ENCODE measurements around the gene FAM83B. TPM values are rescaled to one million over a fixed set of nuclear protein-coding genes. Genes with fewer than 3 reads are reported as not detected.

Gene FAM83B
- total RNA-seq, 1 donor from 2014 or later: 1.9 TPM

GRCh38 chr6:54980511-54981275, 134.1 kb downstream of the FAM83B start:
- H3K4me1 Mint-ChIP-seq (ENCODE audit: low read depth, unreplicated experiment): peaks cover 8% of the 10 kb centered on the region
- no peak overlapping the region for H2AFZ ChIP-seq (ENCODE audit: low read depth, low read length)
- no peaks in the 10 kb centered on the region for H3K79me2 ChIP-seq (ENCODE audit: insufficient read depth, low read length)
- H3K9ac ChIP-seq (ENCODE audit: low read length): no peak overlapping the region
- no peaks in the 10 kb centered on the region for H3K27me3 ChIP-seq (ENCODE audit: insufficient read depth, low read length)
- no peaks in the 10 kb centered on the region for H3K4me1 ChIP-seq (ENCODE audit: insufficient read depth, low read length)
- peak overlapping the region; percentile 48 for H3K27ac Mint-ChIP-seq (ENCODE audit: unreplicated experiment)
- no peaks in the 10 kb centered on the region for H4K20me1 ChIP-seq (ENCODE audit: insufficient read depth, low read length)
- H3K9me3 ChIP-seq (ENCODE audit: insufficient read depth, low read depth, low read length): peaks cover 3% of the 10 kb centered on the region
- no peaks in the 10 kb centered on the region for H3K36me3 Mint-ChIP-seq (ENCODE audit: low read depth, unreplicated experiment)
- H3K4me3 ChIP-seq (ENCODE audit: insufficient read depth, low read depth, low read length): no peak overlapping the region
- H3K36me3 ChIP-seq (ENCODE audit: insufficient read depth, low read length): no peaks in the 10 kb centered on the region
- peaks cover 9% of the 10 kb centered on the region for H3K9me3 Mint-ChIP-seq (ENCODE audit: unreplicated experiment)
- no peak for TF ChIP-seq CTCF (IDR thresholded peaks at IDR 0.05; ENCODE audit: insufficient read depth, low read depth, low read length)
- H3K27ac ChIP-seq (ENCODE audit: low read depth, low read length): no peak overlapping the region
- no peaks in the 10 kb centered on the region for H3K27me3 Mint-ChIP-seq (ENCODE audit: low read depth, unreplicated experiment)
- FAIRE-seq: no peak
- H3K4me3 Mint-ChIP-seq (ENCODE audit: unreplicated experiment): no peak overlapping the region
- H3K4me2 ChIP-seq (ENCODE audit: low read length): no peak overlapping the region
- DNase-seq (ENCODE audit: low read depth): peak; percentile 85

- H3K4me1 ChIP-seq (ENCODE audit: insufficient read depth, low read length): no peaks in the 10 kb centered on the region
- no peak overlapping the region for H3K4me3 ChIP-seq (ENCODE audit: insufficient read depth, low read depth, low read length)
- no peaks in the 10 kb centered on the region for H4K20me1 ChIP-seq (ENCODE audit: insufficient read depth, low read length)
- H3K27me3 Mint-ChIP-seq (ENCODE audit: low read depth, unreplicated experiment): no peaks in the 10 kb centered on the region
- no peaks in the 10 kb centered on the region for H3K36me3 Mint-ChIP-seq (ENCODE audit: low read depth, unreplicated experiment)
- no peak overlapping the region for H3K4me3 Mint-ChIP-seq (ENCODE audit: unreplicated experiment)
- H3K27me3 ChIP-seq (ENCODE audit: insufficient read depth, low read length): no peaks in the 10 kb centered on the region
- no peak for DNase-seq (ENCODE audit: low read depth)
- no peak overlapping the region for H3K4me2 ChIP-seq (ENCODE audit: low read length)
- TF ChIP-seq CTCF (IDR thresholded peaks at IDR 0.05; ENCODE audit: insufficient read depth, low read depth, low read length) (no peak), EZH2 (IDR thresholded peaks at IDR 0.05; ENCODE audit: insufficient read depth, low read length) (no peak)
- no peak overlapping the region for H3K27ac ChIP-seq (ENCODE audit: low read depth, low read length)
- no peaks in the 10 kb centered on the region for H3K79me2 ChIP-seq (ENCODE audit: insufficient read depth, low read length)
- FAIRE-seq: no peak
- H3K9ac ChIP-seq (ENCODE audit: low read length): no peak overlapping the region
- H3K9me3 Mint-ChIP-seq (ENCODE audit: unreplicated experiment): peaks cover 12% of the 10 kb centered on the region
- H3K9me3 ChIP-seq (ENCODE audit: insufficient read depth, low read depth, low read length): peaks cover 3% of the 10 kb centered on the region
- no peak overlapping the region for H2AFZ ChIP-seq (ENCODE audit: low read depth, low read length)
- H3K4me1 Mint-ChIP-seq (ENCODE audit: low read depth, unreplicated experiment): peaks cover 8% of the 10 kb centered on the region
- H3K36me3 ChIP-seq (ENCODE audit: insufficient read depth, low read length): no peaks in the 10 kb centered on the region
- H3K27ac Mint-ChIP-seq (ENCODE audit: unreplicated experiment): no peak overlapping the region
These were observed 134.7 kb downstream of the FAM83B start for GRCh38 chr6:54981276-54981609.

- Histone ChIP-seq H3K9ac (ENCODE audit: low read length) (no peak overlapping the region), H3K9me3 (ENCODE audit: insufficient read depth, low read depth, low read length) (peaks cover 3% of the 10 kb centered on the region), H4K20me1 (ENCODE audit: insufficient read depth, low read length) (no peaks in the 10 kb centered on the region), H2AFZ (ENCODE audit: low read depth, low read length) (no peak overlapping the region), H3K27ac (ENCODE audit: low read depth, low read length) (peak overlapping the region; percentile 5), H3K79me2 (ENCODE audit: insufficient read depth, low read length) (no peaks in the 10 kb centered on the region), H3K4me2 (ENCODE audit: low read length) (no peak overlapping the region), H3K4me3 (ENCODE audit: insufficient read depth, low read depth, low read length) (no peak overlapping the region), H3K4me1 (ENCODE audit: insufficient read depth, low read length) (no peaks in the 10 kb centered on the region), H3K27me3 (ENCODE audit: insufficient read depth, low read length) (no peaks in the 10 kb centered on the region), H3K36me3 (ENCODE audit: insufficient read depth, low read length) (no peaks in the 10 kb centered on the region)
- FAIRE-seq (no peak), DNase-seq (ENCODE audit: low read depth) (peak; percentile 53)
- Mint-ChIP-seq H3K4me1 (ENCODE audit: low read depth, unreplicated experiment) (peaks cover 8% of the 10 kb centered on the region), H3K4me3 (ENCODE audit: unreplicated experiment) (no peak overlapping the region), H3K36me3 (ENCODE audit: low read depth, unreplicated experiment) (no peaks in the 10 kb centered on the region), H3K9me3 (ENCODE audit: unreplicated experiment) (peaks cover 12% of the 10 kb centered on the region), H3K27ac (ENCODE audit: unreplicated experiment) (peak overlapping the region; percentile 20), H3K27me3 (ENCODE audit: low read depth, unreplicated experiment) (no peaks in the 10 kb centered on the region)
- TF ChIP-seq EZH2 (IDR thresholded peaks at IDR 0.05; ENCODE audit: insufficient read depth, low read length) (no peak), CTCF (IDR thresholded peaks at IDR 0.05; ENCODE audit: insufficient read depth, low read depth, low read length) (no peak)
These were observed 135.1 kb downstream of the FAM83B start for GRCh38 chr6:54981647-54982046.
